ENCODE measurements around the gene RNF130. TPM values are rescaled to one million over a fixed set of nuclear protein-coding genes. Genes with fewer than 3 reads are reported as not detected.

RNF130 gene
- total RNA-seq, result 34.7 and 40.5 TPM in 2 replicates

DNA sequence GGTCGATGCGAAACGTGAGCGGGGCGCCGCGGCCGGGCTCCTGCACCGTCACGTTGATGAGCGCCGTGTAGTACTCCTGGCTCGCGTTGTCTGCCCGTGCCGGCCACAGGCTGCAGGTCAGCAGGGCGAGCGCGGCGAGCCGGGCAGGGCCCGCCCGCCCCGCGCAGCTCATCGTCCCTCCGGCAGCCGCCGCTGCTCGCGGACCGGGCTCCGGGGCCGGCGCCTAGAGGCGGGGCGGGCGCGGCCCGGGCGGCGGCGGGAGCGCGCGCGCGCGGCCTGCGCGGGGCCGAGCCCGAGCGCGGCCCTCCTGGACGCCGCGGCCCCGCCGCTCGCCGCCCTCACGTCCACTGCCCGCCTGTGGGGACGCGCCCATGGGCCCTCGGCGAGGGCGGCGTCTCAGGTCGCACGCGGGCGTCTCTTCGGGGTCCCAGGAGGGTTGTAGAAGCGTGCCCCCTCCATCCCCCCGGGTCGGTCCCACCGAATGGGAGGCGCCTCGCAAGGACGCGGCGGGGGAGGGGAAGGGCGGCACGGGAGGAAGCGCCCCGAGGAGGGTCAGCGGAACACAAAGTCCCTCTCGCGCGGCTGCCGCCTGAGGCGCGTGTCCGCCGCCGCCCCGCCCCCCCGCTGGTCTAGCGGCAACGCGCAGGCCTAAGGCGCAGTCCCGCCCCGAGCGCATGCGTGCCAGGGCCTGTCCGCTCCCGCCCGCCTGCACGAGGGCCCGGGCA, at the start of gene RNF130:
RNF130 (minus strand) TSS at position 229 of the 725 bp plus-strand sequence; CDS start at position 172, 57 bp downstream.

GRCh38 chr5:179907556-179908324, 163.8 kb downstream of the RNF130 start, which contains the start of gene TBC1D9B:
TBC1D9B (minus strand) TSS chr5:179907897; CDS start chr5:179907821, 76 bp downstream.

Other genes starting within 250 kb of the RNF130 start
- gene MRNIP, start 212.9 kb downstream of the RNF130 start, total RNA-seq, result 15.1 and 15.2 TPM in 2 replicates
- 87.6 and 131 TPM in 2 replicates for gene TBC1D9B, start 163.9 kb downstream of the RNF130 start, total RNA-seq
- not detected in 2 replicates for gene RASGEF1C, start 137.5 kb upstream of the RNF130 start, total RNA-seq
- gene MAPK9, start 220.3 kb upstream of the RNF130 start, total RNA-seq, result 23.2 and 29.1 TPM in 2 replicates

Data from smooth muscle cell of the pulmonary artery (primary cell).